SW 1271 (cell line): ENCODE data around the gene NUDT1.

ENCODE experiments used
- DNase-seq, 2 experiments: peaks; one replicate each; lab custom pipeline; 2025; lab: John Stamatoyannopoulos, UW

Gene NUDT1

DNA sequence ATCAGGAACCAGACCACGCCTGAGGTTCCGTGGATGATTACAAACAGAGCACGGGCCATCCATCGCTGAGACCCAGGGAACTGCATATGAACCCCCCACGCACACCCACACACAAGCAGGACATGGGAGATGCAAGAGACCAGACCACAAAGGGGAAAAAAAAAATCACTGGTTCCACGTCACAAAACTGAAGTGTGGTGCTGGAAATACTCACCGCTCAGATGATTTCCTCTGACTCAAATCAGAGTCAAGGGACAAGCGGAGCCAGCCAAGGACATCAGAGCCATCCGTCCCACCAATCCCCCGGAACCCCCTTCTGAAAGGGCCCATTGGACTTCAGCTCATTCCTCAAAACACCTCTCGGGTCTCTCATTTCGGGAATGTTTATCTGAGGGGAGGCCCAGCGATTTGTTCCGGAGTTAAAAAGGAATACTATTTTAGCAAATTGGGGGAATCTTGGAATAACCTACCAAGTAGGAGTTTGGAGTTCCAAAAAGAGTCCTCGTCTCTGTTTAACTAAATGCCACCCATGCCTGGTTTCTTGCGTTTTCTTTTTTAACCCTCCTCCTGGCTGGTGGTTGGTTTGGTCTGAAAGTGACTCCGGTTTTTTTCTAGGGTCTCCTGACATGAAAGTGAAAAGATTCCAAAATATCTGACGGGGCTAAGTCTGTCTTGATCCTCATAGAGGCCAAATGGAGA, 57.3 kb downstream of the NUDT1 start:
- DNase-seq: no peak

DNA sequence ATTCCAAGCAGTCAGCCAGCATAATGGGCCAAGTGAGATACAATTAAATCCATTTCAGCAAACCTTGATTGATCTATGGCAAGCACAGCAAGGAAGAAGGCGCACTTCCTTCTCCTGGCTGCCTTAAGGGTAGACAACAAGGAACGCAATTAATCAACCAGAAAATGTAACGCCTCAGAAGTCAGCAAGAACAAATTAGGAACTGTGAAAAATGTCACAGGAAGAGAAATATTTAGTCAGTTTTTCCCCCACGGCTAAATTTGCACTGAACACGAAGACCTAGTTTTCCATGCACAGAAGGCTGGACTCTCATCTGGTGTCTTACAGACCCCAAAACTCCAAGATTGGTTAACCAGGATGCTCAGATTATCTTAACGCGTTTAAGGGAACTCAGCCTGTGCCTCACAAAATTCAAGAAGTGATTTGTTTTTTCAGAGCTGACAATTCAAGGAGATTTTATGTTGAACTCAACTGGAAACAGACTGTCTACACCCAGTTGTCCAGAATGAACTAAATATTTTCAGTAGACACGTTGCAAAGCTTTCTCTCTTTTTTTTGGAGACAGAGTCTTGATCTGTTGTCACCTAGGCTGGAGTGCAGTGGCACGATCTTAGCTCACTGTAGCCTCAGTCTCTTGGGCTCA, 58.0 kb downstream of the NUDT1 start:
- no peak for DNase-seq
